Neuron (in vitro differentiated cells): ENCODE measurements around the gene BICD2.

Experiments used
- H2AFZ ChIP-seq: one replicate; pipeline ENCODE4 v1.6.1; 2013; ENCODE audit warnings: low read depth, mild to moderate bottlenecking, inconsistent platforms, low read length, moderate library complexity
- H3K27me3 ChIP-seq: one replicate; pipeline ENCODE4 v1.6.1; 2013; ENCODE audit warnings: low read length; ENCODE audit not compliant: insufficient read depth
- H3K36me3 ChIP-seq: one replicate; pipeline ENCODE4 v1.6.1; 2013; ENCODE audit warnings: low read length; ENCODE audit not compliant: insufficient read depth
- H3K4me1 ChIP-seq: one replicate; pipeline ENCODE4 v1.6.1; 2013; ENCODE audit warnings: low read length; ENCODE audit not compliant: insufficient read depth
- H3K4me3 ChIP-seq: 2 replicates; pipeline ENCODE4 v1.5.1; 2013; ENCODE audit warnings: mild to moderate bottlenecking, low read length, moderate library complexity
- H3K9me3 ChIP-seq: one replicate; pipeline ENCODE4 v1.6.1; 2013; ENCODE audit warnings: low read length

Gene BICD2

DNA sequence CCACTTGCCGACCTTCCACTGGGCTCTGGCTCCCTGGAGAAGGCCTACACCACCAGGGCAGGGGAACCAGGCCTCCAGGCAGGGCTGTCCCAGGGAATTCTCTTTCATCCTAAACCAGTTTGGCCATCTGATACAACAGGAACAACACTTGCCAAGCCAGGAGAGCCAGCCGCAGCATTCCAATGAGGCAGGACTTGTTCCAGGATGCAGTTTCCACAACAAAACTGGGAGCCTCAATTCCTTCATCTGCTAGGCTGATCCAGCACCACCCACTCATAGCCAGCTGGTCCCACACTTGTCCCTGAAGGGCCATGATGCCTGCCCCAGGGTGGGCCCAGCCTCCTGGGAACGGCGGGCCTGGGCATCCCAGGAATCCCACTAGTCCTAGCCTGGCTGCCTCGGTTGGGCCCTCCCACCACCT is 26.0 kb downstream of the BICD2 start:
- no peaks in the 10 kb centered on the region for H3K36me3 ChIP-seq
- H3K27me3 ChIP-seq = no peaks in the 10 kb centered on the region
- H2AFZ ChIP-seq = no peak overlapping the region
- H3K4me1 ChIP-seq = no peaks in the 10 kb centered on the region
- H3K9me3 ChIP-seq = no peaks in the 10 kb centered on the region
- H3K4me3 ChIP-seq = no peak overlapping the region

DNA sequence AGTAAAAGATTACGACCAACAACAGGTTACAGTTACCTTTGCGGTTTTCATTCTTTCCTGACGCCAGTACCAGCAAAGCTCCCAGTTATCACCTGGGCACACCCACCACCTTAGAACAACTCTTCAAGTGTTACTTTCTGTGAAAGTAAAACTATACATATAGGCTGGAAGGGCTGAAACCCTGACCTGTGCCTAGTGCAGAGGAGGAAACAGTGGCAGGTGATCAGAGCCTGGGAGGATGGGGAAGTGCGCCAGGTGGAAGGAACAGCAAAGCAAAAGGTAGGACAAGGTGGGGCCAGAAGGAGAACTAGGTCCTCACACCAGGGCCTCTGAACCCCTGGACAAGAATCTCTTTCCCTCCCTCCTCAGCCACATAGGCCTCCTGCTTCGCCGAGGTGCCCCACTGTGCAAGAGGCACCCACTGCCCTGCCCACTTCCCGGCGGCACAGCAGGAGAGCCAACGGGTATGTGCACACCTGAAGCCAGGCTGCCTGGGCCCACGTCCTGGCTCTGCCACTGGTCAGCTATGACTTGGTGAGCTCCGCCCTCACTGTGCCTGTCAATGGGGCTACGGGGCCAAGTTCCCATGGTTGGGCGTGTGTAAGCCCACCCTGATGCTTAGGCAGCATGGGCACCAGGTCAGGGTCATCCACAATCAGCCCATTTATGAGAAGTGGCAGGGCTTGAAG is 26.9 kb downstream of the BICD2 start:
- no peaks in the 10 kb centered on the region for H3K9me3 ChIP-seq
- no peaks in the 10 kb centered on the region for H3K27me3 ChIP-seq
- H2AFZ ChIP-seq = no peak overlapping the region
- H3K4me1 ChIP-seq = no peaks in the 10 kb centered on the region
- no peaks in the 10 kb centered on the region for H3K36me3 ChIP-seq
- H3K4me3 ChIP-seq = no peak overlapping the region

DNA sequence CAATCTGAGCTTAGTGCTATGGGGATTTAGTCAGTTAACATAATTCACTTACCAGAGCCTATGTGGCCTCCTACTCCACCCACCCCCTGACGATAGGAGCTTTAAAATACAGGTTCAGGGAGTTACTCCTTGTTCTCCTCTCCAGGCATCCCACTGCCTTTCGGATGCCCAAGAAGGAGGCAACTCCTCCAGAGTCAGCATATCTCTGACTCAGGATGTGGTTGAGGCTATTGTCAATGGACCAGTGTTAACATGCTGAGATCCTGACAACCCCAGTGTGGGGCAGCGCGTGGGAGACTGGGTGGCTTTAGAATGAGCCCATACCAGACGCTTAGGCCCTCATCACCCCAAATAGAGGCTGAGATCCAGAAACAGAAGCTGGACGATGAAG is 27.4 kb downstream of the BICD2 start:
- no peaks in the 10 kb centered on the region for H3K27me3 ChIP-seq
- no peaks in the 10 kb centered on the region for H3K4me1 ChIP-seq
- H3K36me3 ChIP-seq = no peaks in the 10 kb centered on the region
- H3K9me3 ChIP-seq = no peaks in the 10 kb centered on the region
- no peak overlapping the region for H2AFZ ChIP-seq
- no peak overlapping the region for H3K4me3 ChIP-seq

DNA sequence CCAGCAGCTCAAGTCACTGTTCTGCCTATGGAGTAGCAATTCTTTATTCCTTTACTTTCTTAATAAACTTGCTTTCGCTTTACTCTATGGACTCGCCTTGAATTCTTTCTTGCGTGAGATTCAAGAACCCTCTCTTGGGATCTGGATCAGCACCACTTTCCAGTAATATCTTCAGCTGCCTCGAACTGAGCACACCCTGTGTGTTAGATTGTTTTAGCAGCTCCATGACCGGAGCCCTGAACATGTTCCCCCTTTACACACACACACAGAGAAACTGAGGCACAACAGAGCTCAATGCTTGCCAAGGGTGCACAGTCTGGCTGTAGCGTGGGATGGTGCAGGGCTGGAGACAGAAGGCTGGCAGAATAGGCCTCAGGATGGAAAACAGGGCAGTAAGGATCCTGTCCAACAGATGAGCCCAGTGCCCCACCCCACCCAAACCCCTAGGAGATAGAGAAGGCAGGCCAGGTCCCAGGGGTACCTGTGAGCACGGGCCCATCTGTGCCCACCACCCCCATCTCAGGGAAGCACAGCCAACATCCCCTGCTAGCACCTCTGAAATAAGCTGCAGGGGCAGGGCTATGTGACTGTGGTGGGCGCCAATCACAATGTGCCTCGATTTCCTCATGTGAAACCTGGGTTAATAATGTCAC is 27.9 kb downstream of the BICD2 start:
- H3K9me3 ChIP-seq = no peaks in the 10 kb centered on the region
- H3K4me1 ChIP-seq = no peaks in the 10 kb centered on the region
- H2AFZ ChIP-seq = no peak overlapping the region
- H3K27me3 ChIP-seq = no peaks in the 10 kb centered on the region
- H3K36me3 ChIP-seq = no peaks in the 10 kb centered on the region
- no peak overlapping the region for H3K4me3 ChIP-seq

DNA sequence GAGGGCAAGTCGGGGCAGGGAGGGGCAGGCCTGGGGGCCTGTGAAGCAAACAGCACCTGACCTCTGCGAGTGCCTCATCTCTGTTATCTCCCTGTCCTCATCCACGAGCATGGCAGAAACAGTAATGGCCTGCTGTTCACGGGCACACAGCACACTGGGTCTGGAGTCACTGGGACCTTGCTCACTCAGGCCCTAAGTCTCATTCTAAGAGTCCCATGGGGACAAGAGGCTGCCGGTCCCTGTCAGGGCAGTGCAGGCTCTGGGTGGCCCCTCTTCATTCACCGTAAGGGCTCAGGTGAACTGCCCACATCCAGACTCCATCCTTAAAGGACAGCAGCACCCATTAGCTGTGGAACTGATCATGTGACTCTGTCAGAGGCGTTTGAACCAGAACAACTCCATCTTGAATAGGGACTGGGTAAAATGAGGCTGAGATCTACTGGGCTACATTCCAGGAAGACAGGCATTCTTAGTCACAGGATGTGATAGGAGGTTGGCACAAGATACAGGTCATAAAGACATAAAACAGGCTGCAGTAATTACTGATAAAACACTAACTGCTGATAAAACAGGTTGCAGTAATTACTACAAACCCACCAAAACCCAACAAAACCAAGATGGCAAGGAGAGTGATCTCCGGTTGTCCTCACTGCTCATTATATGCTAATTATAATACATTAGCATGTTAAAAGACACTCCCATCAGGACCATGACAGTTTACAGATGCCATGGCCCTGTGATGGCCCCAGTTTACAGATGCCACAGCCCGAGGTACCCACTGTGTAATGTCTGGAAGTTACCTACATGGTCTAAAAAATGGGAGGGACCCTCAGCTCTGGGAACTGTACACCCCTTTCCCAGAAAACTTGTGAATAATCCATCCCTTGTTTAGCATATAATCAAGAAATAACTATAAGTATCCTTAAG is 28.7 kb downstream of the BICD2 start:
- Histone ChIP-seq H3K36me3 (no peaks in the 10 kb centered on the region), H2AFZ (no peak overlapping the region), H3K9me3 (no peaks in the 10 kb centered on the region), H3K4me1 (no peaks in the 10 kb centered on the region), H3K27me3 (no peaks in the 10 kb centered on the region), H3K4me3 (no peak overlapping the region)

DNA sequence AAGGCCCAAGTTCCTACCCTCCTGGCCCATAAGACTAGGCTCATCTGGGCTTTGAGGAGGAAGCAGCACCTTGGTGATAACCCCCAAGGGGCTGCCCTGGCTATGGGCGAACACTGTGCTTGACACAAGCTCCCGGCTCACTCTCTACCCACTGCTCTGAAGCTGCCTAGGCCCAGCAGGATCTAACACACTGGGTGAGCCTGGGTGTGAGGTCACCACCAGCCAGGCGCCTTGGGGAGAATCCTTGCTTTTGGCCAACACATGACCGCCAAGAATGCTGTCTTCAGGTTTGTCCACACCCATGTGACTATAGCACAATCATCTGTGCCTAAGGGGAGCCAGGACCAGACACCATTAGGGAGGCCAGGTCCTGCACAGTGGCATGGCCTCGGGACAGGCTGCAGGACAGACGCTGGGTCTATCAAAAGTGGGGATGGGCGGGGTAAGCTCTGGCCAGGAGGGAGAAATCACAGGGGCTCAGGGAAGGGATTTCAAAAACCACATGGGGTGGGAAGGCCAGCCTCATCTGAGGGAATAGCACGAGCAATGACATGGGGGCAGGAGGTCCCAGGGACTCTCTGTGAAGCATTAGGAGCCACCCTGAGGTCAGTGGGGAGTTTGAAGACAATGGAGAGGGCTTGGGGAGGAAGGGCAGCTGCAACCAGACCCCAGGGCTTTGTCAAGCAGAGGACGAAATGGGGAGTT is 29.6 kb downstream of the BICD2 start:
- no peaks in the 10 kb centered on the region for H3K9me3 ChIP-seq
- H3K27me3 ChIP-seq = no peaks in the 10 kb centered on the region
- no peaks in the 10 kb centered on the region for H3K4me1 ChIP-seq
- no peak overlapping the region for H3K4me3 ChIP-seq
- no peak overlapping the region for H2AFZ ChIP-seq
- no peaks in the 10 kb centered on the region for H3K36me3 ChIP-seq

DNA sequence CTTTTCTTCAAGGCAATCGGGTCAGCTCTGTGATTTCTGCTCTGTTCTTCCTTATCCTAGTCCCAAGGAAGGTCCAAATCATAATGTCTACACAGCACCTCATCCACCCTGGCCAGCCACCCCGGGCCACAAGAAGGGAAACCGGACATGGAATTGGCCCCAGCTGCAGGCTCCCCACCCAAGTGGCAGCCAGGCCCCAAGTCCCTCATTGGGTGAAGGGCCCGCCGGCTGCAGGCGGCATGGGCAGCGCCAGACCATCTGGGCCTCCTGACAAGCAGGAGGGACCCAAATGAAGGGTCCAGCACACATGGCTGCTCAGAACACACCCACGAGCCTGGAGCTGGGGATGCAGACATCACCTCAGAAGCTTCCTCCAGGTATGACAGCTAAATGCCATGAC is 33.7 kb downstream of the BICD2 start:
- H2AFZ ChIP-seq = no peak overlapping the region
- H3K36me3 ChIP-seq = peaks cover 24% of the 10 kb centered on the region
- H3K27me3 ChIP-seq = no peaks in the 10 kb centered on the region
- H3K9me3 ChIP-seq = peaks cover 6% of the 10 kb centered on the region
- H3K4me3 ChIP-seq = no peak overlapping the region
- H3K4me1 ChIP-seq = no peaks in the 10 kb centered on the region

DNA sequence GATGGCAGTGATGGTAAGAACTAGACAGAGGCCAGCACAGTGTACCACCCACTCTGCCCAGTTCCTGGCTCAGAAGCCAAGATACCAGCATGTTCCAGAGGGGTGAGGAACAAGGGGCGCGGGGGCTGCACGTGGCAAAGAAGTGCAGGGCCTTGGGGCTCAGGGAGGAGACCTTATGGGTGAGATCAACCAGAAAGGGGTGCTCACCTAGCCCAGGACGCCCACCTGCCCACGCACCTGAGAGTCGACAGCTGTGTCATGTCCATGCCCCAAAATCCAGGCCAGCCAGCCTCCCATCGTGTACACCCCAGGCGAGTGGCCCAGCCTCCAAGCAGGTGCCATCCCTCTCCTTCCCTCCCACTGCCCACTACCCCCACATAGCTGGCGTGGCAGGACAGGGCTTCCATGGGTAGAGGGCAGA is 34.9 kb downstream of the BICD2 start:
- Histone ChIP-seq H2AFZ (no peak overlapping the region), H3K4me3 (no peak overlapping the region), H3K4me1 (no peaks in the 10 kb centered on the region), H3K36me3 (peaks cover 33% of the 10 kb centered on the region), H3K9me3 (peaks cover 14% of the 10 kb centered on the region), H3K27me3 (no peaks in the 10 kb centered on the region)

DNA sequence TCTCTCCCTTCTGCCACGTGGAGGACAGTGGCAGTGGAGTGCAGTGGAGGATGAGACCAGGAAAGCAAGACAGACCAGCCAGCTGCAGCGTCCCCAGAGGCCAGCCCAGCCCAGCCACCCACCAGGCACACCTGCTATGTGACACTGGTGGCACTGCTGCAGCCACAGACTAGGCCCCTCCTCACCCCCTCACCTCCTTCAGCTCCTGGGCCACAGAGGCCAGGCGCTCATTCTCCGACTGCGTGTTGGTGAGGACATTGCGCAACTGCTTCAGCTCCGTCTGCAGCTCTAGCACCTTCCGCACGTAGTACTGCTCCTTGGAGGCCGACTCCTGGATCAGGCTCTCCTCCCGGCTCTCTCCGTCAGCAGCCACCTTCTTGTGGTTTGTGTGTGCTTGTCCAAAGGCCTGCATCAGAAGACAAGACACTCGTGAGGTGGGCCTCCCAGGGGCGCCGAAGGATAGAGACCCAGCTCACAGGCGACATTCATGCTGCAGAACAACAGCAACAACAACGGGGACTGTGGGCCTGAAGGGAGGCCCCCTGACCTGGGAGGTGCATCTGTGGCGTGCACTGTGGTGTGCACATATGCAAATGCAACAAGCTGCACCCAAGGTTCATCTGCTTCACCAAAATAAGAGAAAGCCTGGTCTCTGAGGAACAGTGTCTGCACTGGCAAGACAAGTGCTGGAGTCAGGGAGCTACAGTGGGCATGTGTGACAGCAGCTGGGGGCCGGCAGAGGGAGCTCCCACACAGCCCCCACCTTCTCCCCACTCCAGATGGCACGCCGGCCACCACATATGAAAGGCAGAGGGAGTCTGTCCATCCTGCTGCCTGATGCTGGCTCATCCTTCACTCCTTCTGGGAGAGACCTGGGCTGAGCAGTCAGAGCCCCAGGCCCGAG is 35.5 kb downstream of the BICD2 start:
- H3K36me3 ChIP-seq = peaks cover 33% of the 10 kb centered on the region
- no peaks in the 10 kb centered on the region for H3K27me3 ChIP-seq
- no peak overlapping the region for H2AFZ ChIP-seq
- H3K9me3 ChIP-seq = peaks cover 15% of the 10 kb centered on the region
- peaks cover 1% of the 10 kb centered on the region for H3K4me1 ChIP-seq
- H3K4me3 ChIP-seq = no peak overlapping the region

DNA sequence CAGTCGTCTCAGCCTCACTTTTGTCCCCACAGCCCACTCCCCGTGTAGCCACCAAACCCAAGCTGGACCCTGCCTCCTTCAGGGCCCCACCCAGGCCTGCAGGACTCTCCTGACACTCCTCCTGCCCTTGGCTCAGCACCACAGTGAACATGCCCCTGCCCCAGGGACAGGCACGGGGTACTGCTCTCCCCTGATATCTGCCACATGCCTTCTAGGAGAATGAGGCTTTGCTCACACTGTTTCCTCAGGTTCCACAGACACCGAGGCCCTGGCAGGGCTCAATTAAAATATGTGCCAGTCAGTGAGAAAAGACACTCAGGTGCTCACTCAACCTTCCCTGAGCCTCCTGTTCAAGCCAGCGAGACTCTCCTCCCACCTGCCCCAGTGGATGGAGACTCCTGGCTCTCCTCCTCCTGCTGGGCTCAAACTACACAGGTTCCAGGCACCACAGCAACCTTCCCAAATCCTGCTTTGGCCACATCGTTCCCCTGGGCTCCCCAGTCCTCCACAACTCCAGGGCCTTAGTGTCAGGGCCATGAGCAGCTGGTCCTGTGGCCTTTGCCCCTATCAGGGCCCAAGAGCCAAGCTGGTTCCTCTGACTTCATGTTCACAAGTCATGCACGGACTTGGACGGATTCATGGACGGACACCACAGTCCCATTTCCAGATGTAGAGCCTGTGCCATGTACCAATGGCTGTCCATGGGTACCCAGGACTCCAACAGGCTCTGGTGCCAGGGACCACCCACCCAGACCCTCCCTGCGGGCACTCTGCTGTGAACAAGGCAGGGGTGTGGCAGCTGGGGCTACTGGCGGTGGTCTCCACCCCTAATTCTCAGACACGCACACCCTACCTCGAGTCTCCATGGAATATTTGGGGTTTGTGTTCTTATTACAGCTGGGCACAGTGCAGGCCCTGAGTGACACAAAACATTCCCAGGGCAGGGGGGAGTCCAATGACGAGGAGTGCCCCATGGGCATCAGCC is 36.6 kb downstream of the BICD2 start:
- Histone ChIP-seq H3K27me3 (no peaks in the 10 kb centered on the region), H3K4me3 (no peak overlapping the region), H3K36me3 (peaks cover 37% of the 10 kb centered on the region), H3K9me3 (peaks cover 15% of the 10 kb centered on the region), H2AFZ (no peak overlapping the region), H3K4me1 (peaks cover 4% of the 10 kb centered on the region)

DNA sequence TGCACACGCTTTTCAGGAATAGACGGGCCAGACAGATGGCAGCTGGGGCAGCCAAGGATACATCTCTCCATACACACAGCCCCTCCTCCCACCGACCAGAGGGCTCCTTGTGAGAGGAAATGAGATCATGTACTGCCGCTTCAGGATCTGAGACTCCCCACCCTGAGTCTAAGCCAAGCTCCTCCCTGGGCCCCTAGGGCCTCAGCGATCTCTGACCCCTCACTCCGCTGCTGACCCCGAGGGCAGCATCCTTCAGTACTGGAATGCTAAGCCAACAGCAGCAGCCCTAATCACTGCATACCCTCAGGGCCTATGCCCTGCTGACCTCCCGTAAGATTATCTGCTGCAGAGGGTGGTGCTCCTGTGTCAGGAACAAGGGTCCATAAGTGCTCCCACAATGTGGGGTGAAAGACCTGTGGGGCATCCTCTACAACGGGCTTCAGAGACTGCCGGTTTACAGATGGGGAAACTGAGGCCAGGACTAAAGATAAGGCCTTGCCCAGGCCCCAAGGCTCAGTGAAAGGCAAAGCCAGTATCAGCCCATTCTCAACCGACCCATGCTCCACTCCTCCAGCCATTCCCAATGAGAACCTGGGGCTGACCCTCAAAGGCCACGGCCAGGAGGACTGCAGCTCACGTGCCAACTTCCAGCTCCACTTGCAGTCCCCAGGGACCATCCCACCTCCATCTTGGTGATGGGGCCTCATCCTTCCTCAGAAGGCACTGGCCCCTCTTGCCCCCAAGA is 37.5 kb downstream of the BICD2 start:
- Histone ChIP-seq H3K27me3 (no peaks in the 10 kb centered on the region), H3K36me3 (peaks cover 46% of the 10 kb centered on the region), H2AFZ (no peak overlapping the region), H3K9me3 (peaks cover 15% of the 10 kb centered on the region), H3K4me1 (peaks cover 4% of the 10 kb centered on the region), H3K4me3 (no peak overlapping the region)
